ENCODE measurements around the gene PNISR.

PNISR gene

DNA sequence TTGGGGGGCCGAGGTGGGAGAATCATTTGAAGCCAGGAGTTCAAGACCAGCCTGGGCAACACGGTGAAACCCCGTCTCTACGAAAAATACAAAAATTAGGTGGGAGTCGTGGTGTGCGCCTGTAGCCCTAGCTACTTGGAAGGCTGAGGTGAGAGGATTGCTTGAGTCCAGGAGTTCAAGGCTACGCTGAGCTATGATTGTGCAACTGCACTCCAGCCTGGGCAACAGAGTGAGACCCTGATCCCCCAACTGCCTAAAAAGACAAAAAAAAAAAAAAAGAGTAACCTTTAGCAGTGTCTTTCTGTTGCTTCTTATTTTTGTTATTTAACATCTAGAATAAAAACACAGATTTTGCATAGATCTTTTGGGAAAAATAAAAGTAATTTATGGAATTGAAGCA lies 18.0 kb downstream of the PNISR start:
- no peak for DNase-seq

DNA sequence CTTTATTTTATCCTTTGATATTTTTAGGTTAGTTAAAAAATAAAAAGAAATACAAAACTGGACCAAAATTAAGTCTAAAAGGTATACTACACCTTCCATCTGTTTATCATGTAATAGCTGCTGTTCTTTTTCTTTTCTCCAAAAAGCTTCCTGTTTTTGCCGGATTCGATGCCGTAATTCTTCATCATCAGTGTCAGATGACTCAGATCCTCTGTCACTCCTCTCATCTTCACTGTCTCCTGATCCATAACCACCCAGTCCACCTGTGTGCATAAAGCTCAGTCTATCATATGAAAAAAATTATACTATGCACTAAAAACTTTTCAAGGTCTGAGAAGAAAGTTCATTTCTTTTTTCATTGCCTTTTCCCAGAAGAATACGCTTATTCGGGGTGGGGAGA lies 22.7 kb downstream of the PNISR start:
- DNase-seq = no peak

DNA sequence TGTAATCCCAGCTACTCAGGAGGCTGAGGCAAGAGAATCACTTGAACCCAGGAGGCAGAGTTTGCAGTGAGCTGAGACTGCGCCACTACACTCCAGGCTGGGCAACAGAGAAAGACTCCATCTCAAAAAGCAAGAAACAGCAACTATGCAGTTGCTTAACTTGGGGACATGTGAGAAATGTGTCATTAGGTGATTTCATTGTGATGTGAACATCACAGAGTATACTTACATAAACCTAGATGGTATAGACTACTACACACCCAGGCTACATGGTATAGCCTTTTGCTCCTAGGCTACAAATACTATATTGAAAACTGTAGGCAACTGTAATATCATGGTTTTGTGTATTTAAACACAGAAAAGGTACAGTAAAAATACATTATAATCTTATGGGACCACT lies 27.8 kb downstream of the PNISR start:
- no peak for DNase-seq

DNA sequence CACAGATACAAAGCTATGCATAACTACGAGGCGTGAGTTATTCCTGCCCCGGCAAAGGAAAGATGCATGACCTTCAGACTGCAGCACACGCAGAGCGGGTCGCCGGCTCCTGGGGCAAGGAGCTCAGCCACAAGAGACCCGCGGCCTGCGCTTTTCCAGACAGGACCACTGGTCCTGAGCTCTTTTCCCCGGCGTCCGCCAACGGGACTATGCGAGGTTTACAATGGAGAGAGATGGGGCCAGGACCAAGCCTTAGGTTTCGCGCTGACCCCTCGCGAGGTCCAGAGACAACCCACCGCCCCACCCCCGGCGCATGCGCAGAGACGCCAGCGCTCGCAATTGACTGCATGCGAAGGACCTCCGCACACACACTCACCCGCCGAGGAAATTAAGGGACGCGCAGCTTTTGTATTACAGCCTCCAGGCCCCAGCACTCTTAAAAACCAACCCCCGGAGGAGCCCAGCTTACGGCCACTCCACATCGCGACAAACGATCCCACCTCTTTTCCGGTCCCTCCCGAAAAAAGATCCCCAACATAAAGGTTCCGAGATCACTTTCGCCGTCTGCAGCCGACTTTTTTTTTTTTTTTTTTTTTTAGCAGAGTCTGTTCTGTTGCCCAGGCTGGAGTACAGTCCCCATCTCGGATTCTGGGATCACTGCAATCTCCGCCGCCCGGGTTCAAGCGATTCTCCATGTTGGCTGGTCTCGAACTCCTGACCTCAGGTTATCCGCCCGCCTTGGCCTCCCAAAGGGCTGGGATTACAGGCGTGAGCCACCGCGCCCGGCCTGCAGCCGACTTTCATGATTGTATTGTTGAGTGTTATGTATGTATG lies 31.2 kb downstream of the PNISR start, which contains the start of gene COQ3:
Gene COQ3, minus strand, starts transcription at position 498 of the 834 bp plus-strand sequence. Its CDS starts 16 bp downstream, at position 482.
- peak; percentile 80 for DNase-seq

DNA sequence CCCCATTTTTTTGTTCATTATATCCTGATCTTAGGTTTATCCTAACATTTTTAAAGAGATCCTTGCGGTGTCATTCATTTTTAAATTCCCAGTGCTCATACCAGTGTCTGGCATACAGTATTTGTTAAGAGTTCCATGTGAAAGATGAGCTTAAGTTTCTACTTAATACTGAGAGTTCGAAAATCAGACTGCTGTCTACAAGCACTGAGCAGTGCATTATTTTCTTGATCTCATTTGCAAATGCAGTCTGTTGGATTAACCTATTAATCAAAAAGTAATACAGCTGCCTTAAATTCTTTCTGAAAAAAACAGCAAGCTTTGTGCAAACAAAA lies 31.8 kb downstream of the PNISR start:
- no peak for DNase-seq

DNA sequence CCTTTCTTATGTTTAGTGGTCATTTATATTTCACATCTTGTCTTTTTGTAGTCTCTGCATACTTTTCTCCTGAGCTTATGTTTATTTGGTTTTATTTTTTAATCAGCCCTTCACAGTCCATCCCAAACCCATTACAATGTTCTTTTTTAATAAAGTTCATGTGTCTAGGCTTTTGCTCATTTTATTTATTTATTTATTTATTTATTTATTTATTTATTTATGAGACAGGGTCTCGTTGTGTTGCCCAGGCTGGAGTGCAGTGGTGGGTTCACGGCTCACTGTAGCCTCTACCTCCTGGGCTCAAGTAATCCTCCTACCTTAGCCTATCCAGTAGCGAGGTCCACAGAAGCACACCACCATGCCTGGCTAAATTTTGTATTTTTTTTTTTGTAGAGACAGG lies 34.2 kb downstream of the PNISR start:
- DNase-seq = no peak

DNA sequence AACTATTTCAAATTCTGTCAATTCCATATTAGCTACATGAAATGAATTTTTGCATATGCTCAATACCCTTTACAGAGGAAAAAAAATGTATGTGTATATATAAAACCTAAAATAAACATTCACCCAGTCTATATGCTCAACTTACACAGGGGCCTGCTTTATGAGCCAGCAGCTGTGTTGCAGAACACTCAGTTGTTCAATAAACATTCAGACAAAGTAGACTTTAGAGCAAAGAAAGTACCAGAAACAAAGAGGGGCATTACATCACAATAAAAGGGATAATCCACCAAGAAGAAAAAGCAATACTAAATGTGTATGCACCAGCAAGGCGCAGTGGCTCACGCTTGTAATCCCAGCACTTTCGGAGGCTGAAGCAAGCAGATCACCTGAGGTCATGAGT lies 40.6 kb downstream of the PNISR start:
- DNase-seq = no peak

DNA sequence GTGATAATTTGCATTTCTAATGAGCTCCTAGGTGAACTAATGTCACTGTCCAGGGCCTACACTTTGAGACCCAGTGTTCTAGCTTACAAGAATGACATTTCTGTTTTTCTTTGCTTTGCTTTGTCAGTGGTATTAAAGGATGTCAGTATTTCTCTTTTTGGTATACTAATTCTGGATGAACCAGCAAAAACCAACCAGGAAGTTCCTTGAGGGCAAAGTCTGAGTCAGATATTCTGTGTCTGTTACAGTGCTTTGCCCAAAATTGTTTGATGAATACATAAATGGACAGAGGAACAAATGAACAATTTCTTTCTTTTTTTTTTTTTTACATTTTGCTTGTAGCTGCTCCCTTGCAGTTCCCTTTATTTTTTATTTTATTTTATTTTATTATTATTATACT lies 46.5 kb downstream of the PNISR start:
- DNase-seq = no peak

DNA sequence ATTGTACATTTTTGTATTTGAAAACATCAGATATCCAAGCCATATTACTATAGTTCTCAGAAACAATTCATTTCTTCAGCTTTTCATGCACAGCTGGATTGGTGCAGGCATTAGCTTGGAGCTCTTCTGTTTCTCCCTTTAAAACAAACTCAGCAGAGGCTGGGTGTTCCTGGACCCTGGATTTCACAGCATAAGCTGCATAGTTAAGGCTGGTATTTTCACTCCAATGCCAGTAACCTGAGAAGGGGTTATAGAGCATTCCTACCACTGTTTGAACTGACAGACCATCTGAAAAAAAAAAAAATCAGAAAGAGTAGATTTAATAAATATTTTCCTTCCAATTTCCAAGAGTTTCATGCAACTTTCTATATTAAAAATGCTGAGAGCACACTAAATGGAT lies 55.6 kb downstream of the PNISR start:
- DNase-seq = no peak

DNA sequence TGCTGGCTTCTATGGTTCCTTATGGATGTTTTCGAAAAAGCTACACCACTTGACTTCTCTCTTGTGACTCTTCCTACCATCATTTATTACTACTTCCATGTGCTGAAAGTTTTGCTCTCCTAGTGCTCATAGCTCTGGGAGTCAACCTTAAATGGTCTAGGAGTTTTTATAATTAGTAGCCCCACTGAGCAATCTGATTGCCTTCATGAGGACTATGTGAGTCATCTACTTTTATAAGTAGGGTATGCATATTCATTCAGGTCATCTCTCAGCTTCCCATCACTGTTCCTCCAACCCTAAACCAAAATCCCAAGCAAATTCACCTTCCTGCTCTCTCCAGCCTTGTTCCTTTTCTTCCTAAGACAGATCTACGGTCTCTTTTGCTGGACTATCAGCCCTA lies 58.3 kb downstream of the PNISR start:
- DNase-seq = no peak

DNA sequence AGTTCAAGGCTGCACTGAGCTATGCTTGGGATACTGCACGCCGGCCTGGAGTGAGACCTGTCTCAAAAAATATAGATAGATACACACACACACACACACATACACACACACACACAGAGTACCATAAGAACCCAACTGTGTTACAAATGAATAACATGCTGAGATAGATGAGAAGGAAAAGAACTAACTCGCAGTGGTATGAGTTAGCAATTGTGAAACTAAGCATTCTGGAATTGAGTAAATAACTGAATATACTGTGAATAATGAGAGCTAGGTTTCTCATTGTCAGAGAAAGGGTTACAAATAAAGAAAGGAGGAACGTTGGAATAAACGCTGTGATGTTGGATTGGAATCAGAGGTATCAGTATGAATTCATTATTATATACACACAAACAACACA lies 61.1 kb downstream of the PNISR start:
- DNase-seq = no peak

DNA sequence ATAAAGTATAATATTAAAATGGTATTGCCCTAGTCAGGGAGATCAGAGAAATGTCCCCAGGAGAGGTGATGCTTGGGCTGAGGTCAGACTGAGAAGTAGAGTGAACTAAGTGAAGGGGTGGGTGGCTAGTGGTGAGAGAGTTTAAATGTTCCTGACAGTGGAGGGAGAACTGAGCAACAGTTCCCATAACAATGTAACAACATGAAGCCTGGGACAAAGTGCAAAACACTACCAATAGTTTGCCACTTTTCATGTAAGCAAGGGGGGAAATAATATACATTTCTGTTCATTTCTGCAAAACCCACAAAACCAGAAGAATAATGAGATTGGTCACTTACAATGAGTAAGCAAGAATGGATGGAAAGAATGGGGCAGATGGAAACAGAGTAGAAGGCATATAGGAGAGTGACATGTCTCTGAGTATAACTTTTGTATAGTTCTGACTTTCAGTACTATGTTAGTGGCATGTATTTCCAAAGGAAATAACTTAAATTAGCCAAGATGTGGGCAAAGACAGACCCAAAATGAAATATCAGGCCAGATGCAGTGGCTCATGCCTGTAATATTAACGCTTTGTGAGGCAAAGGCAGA lies 62.3 kb downstream of the PNISR start:
- no peak for DNase-seq

DNA sequence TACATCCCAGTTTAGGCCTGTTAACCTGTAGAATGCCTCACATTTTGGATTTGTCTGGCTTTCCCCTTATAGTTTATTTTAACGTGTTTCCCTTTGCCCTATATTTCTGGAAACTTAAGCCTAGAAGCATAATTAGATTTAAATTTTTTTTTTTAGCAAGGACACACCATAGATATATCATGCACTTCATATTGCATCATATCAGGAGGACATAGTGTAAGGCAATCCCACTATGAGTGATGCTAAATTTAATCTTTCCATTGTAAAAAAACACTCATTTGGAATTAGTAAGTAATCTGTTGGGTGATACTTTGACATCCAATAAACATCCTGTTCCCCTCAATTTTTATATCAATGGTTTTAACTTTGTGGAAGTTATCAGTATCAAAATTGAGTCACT lies 65.3 kb downstream of the PNISR start:
- DNase-seq = no peak

DNA sequence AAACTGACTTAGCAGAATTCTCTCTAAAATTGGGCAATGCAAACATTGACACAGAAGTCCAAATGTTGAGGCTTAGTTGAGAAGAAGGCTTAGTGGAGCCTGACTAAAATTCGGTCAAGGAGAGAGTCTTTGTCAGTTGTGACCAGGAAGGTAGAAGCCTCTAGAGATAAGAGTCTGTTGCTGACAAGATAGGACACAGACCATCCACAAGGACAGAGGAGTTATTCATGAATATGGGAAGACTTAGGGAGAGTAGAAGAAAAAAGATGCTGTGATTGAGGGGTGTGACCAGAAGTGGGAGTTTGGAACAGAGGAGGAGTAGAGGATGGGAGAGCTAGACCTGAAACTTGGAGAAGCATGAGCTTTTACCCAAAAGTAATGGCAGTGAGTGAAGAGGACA lies 68.5 kb downstream of the PNISR start:
- DNase-seq = no peak

DNA sequence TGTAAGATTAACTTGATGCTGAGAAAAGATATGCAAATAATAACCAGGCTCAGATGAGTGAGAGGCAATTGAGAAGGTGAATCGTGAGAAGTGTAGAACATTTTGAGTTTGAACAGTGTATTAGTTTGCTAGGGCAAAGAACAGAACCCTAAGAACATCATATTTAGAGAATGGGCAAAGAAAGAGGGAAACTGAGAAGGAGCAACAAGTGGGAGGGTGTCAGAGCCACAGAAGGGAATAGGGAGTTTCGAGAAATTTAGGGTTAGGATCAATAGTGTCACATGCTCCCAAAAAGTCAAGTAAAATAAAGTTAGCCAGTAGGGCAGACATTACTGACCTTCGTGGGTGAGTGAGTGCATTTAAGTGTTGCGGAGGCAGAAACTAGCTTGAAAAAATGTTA lies 70.1 kb downstream of the PNISR start:
- DNase-seq = no peak

DNA sequence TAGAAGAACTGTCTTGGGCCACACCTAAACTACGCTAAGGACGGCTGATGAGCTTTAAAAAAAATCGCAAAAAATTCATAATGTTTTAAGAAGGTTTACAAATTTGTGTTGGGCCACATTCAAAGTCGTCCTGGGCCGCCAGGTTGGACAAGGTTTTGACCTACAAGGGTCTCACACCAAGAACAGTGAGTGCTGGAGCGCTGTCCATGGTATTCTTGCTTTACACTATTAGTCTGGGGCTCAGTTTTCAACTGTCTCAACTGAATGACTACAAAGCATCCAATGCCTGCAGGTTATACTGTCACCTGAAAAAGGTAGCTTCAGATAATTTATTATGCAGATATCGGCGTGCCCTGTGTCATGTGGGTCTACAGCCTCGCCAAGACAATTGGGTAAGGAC lies 72.0 kb downstream of the PNISR start:
- DNase-seq = no peak

DNA sequence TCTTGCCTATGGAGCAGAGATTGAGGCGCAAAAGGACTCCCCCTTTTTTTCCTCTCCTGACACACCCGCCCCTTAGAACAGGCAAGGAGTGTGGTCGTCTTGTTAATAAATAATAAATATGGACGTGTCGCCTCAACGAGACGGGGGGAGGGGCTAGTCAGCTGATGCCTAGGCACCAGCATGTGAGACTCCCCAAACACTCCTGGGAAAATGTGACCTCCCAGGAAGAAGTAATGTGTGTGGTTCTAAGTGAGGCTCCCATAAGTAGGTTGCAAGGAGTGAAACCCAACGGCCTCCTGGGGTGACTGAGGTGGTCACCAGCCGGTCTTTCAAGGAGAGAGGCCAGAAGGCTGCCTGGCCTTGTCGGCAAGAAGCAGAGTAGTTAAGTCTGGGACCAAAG lies 74.5 kb downstream of the PNISR start:
- DNase-seq = no peak

DNA sequence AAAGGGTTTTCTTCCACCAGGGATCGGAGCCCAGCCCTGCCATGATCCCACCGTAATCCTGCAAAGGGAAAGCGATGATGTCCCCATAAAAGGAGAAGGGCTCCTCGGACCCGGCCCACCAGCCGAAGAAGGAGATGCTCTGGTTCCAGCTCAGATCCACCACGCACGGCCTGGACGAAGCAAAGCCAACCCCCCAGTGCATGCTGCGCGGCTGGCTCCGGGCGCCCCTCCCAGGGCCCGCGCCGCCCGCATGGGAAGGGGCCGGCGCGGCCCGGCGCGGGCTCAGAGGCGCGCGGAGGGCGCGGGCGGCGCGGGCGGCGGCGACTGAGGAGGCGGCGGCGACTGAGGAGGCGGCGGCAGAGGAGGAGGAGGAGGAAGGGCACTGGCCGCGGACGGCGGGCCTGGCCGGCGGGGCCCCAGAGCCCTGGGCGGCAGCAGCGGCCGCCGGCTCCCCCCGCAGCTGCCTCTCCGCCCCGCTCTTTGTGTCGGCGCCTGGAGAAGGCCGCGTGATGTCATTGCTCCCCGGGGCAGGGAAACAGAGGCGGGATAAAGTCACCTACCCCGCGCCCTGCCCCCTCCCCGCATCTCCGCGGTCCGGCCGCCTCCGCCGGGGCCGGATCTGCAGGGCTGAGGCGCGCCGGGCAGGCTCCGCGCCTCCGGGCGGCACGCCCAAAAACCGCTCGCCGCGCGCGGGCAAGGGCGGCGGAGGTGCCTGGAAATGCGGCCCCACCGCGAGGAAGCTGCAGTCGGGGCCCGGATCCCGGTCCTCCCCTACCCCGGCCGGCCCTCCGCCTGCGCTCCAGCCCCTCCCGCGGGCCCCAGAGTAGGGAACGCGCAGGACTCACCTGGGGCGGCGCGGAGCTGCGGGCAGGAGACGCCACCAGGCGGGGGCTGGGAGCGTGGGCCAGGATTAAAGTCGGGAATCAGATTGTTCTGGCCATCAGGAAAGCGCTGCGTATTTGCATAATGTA lies 75.7 kb downstream of the PNISR start, which contains the start of gene FAXC:
Gene FAXC, minus strand, starts transcription at position 504 of the 971 bp plus-strand sequence. Its CDS starts 302 bp downstream, at position 202.
- peak; percentile 37 for DNase-seq

DNA sequence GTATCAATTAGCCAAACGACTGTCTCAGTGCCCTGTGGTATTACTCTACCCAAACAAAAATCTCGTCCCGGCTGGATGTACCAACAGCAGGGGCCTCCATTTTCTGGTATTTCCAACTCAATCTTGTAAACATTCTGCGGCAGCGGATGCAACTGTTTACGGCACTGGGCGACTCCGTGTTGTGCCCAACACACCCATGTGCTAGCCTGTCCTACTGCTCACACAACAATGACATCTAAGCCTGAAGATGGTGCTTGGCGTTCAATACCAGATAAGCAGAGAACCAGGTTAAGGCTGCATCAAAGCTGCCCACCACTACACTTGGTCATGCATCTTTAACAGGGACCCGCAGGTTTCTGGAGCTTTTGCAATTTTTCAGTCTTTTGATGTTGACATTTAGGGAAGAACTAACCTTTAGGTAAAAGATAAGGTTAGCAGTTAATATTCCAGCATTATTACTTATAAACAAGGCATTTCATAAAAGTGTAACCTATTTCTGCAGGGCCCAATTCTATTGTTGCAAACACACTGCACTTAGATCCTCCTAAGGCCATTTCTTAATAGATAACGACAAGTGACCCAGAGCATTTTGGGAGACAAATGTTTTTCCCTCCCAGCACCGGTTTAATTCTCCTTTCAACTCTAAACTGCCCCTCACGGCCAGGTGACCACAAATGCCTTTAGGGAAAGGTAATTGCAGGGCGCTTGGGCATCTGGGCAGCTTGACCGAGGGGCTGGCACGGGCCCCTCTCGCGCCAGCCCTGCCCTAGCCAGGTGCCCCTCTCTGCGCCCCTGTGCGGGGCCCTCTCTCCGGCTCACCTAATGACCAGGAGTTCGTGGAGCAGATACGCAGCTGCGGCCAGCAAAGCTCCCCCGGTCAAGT lies 76.6 kb downstream of the PNISR start:
- no peak for DNase-seq

Measured in fibroblast of skin of back (primary cell).